Left lung (tissue), 10 donors: Measurements from ENCODE around the gene PIH1D2. TPM values are rescaled to one million over a fixed set of nuclear protein-coding genes. Genes with fewer than 3 reads are reported as not detected.
"Not testable (repeated sequence)": the region's sequence is repeated elsewhere in the genome, so short reads cannot be mapped to it uniquely, and the experiment has no call there.

Experiments
- ATAC-seq: fragments of 200-7000 bp; cut with Tn5 transposase; one replicate; pipeline ENCODE4 v1.9.1; 2020; ENCODE audit warnings: moderate library complexity
- DNase-seq, 4 donors: peaks; one replicate each; pipeline ENCODE4 v3.0.0-alpha.2; 2013 to 2020
- H3K27ac ChIP-seq, 2 donors: fragments of 200-600 bp; sonication (generic) in 1 of 2; one replicate each; pipeline versions ENCODE4 v1.5.0 to v1.8.0; 2020 to 2021
- H3K27me3 ChIP-seq, 2 donors: fragments of 200-600 bp; sonication (generic) in 1 of 2; one replicate each; pipeline versions ENCODE4 v1.5.0 to v1.8.0; 2020 to 2021
- H3K36me3 ChIP-seq, 2 donors: fragments of 200-600 bp; sonication (generic) in 1 of 2; one replicate each; pipeline versions ENCODE4 v1.5.0 to v1.8.0; 2020 to 2021
- H3K4me1 ChIP-seq, 2 donors: fragments of 200-600 bp; one replicate each; pipeline ENCODE4 v1.8.0; 2021
- H3K4me3 ChIP-seq, 2 donors: fragments of 200-600 bp; sonication (generic) in 1 of 2; one replicate each; pipeline versions ENCODE4 v1.5.0 to v1.8.0; 2020 to 2021; ENCODE audit warnings: mild to moderate bottlenecking in 1 of 2
- H3K9me3 ChIP-seq, 2 donors: fragments of 200-600 bp; sonication (generic) in 1 of 2; one replicate each; pipeline versions ENCODE4 v1.5.0 to v1.8.0; 2020 to 2021
- intact Hi-C, 2 donors: fragments of 100-400 bp; cut with DNase I; formaldehyde crosslinking; loops; one replicate each; pipeline versions ENCODE4 v1.11.2 to v1.14.2; 2022
- polyA plus RNA-seq, 6 donors: library from polyadenylated mRNA; unstranded; fragments of 120-200 nt; gene quantifications; one replicate each; pipeline ENCODE4 v1.2.1, GENCODE V29; 2013; ENCODE audit not compliant: insufficient read length in 6 of 6
- total RNA-seq, 2 donors: library from RNA; stranded (reverse); fragmentation: NEBNext Ultra II Directional; extraction: Animal tissue kit (Norgen Biotek cat#: 25700); gene quantifications; one replicate each; pipeline ENCODE4 v1.2.1, GENCODE V29; 2021
- TF ChIP-seq, protein P1 (sequence below), 2 donors: fragments of 200-600 bp; sonication (generic) in 1 of 2; IDR thresholded peaks; one replicate each; pipeline versions ENCODE4 v1.5.0 to v1.8.0; 2021; ENCODE audit warnings: antibody characterized with exemption in 2 of 2
- donor health status: DM: no; HTN: yes; CAD: no.
- donor health status: DM: no; HTN: no; CAD: no.

The PIH1D2 gene
- total and polyA plus RNA-seq, 8 donors, result 2.7 to 9.3 (median 6.7) TPM

DNA sequence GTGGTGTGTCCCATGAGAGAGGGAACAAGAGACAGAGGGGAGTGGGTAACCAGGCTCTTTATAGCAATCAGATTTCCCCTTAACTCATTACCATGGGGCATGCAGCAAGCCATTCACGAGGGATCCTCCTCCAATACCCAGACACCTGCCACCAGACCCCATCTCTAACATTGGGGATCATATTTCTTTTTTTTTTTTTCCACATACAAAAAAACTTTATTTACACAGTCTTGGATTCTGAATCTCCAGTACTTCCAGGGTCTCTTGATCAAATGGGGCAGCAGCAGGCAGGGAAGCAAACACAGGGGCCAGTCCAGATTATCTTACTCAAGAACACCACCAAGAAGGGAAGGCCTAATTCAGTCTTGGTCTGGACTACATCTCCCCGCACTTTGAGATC, 44.4 kb downstream of the PIH1D2 start:
- TF ChIP-seq, protein P1, sequence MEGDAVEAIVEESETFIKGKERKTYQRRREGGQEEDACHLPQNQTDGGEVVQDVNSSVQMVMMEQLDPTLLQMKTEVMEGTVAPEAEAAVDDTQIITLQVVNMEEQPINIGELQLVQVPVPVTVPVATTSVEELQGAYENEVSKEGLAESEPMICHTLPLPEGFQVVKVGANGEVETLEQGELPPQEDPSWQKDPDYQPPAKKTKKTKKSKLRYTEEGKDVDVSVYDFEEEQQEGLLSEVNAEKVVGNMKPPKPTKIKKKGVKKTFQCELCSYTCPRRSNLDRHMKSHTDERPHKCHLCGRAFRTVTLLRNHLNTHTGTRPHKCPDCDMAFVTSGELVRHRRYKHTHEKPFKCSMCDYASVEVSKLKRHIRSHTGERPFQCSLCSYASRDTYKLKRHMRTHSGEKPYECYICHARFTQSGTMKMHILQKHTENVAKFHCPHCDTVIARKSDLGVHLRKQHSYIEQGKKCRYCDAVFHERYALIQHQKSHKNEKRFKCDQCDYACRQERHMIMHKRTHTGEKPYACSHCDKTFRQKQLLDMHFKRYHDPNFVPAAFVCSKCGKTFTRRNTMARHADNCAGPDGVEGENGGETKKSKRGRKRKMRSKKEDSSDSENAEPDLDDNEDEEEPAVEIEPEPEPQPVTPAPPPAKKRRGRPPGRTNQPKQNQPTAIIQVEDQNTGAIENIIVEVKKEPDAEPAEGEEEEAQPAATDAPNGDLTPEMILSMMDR (IDR thresholded peaks at IDR 0.05), result no peak
- no peaks in the 10 kb centered on the region for H3K9me3 ChIP-seq
- H3K27ac ChIP-seq, result no peak overlapping the region
- ATAC-seq (no peak), DNase-seq (no peak)
- no peaks in the 10 kb centered on the region for H3K27me3 ChIP-seq
- H3K4me3 ChIP-seq, result no peak overlapping the region
- intact Hi-C loops, result no loop called here
- H3K4me1 ChIP-seq, result peaks cover 0 to 7% of the 10 kb centered on the region in 2 donors
- peaks cover 0 to 61% of the 10 kb centered on the region in 2 donors for H3K36me3 ChIP-seq

DNA sequence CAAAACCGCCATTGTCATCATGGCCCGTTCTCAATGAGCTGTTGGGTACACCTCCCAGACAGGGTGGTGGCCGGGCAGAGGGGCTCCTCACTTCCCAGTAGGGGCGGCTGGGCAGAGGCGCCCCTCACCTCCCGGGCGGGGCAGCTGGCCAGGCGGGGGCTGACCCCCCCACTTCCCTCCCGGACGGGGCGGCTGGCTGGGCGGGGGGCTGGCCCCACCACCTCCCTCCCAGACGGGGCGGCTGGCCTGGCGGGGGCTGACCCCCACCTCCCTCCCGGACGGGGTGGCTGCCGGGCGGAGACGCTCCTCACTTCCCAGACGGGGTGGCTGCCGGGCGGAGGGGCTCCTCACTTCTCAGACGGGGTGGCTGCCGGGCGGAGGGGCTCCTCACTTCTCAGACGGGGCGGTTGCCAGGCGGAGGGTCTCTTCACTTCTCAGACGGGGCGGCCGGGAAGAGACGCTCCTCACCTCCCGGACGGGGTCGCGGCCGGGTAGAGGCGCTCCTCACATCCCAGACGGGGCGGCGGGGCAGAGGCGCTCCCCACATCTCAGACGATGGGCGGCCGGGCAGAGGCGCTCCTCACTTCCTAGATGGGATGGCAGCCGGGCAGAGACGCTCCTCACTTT, 46.9 kb downstream of the PIH1D2 start:
- intact Hi-C loops, H3K9me3 ChIP-seq, H3K27me3 ChIP-seq, H3K27ac ChIP-seq, DNase-seq, H3K4me3 ChIP-seq, ATAC-seq: not testable (repeated sequence)
- peaks cover 0 to 16% of the 10 kb centered on the region in 2 donors for H3K4me1 ChIP-seq
- H3K36me3 ChIP-seq, result peaks cover 0 to 35% of the 10 kb centered on the region in 2 donors

DNA sequence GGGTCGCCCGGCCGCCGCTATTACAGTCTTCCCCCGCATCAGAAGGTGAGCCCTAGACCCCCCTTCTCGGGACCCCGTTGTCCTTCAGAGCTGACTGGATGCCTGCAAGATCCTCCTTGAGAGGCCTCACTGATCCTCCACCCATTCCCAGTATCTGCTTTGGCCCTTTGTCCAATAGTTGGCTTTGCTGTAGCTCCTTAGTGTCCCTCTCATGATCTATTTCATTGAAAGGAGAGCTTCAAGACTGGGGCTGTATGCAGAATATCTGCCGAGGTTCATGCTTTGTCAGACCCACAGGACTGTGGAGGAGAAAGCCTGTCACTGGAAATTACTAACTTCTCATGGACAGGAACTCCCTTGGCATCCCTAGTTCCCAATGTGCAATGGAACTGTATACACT, 48.1 kb downstream of the PIH1D2 start:
- Histone ChIP-seq H3K4me1 (peaks cover 0 to 16% of the 10 kb centered on the region in 2 donors), H3K27ac (peak overlapping the region; percentile 89 to 90), H3K9me3 (no peaks in the 10 kb centered on the region), H3K4me3 (peak overlapping the region; percentile 64 to 69), H3K27me3 (no peaks in the 10 kb centered on the region), H3K36me3 (peaks cover 0 to 26% of the 10 kb centered on the region in 2 donors)
- TF ChIP-seq, protein P1 (IDR thresholded peaks at IDR 0.05), result no peak
- DNase-seq (peak in 1 of 4 donors; percentile 3), ATAC-seq (peak; percentile 26)
- intact Hi-C loops, result no loop called here

DNA sequence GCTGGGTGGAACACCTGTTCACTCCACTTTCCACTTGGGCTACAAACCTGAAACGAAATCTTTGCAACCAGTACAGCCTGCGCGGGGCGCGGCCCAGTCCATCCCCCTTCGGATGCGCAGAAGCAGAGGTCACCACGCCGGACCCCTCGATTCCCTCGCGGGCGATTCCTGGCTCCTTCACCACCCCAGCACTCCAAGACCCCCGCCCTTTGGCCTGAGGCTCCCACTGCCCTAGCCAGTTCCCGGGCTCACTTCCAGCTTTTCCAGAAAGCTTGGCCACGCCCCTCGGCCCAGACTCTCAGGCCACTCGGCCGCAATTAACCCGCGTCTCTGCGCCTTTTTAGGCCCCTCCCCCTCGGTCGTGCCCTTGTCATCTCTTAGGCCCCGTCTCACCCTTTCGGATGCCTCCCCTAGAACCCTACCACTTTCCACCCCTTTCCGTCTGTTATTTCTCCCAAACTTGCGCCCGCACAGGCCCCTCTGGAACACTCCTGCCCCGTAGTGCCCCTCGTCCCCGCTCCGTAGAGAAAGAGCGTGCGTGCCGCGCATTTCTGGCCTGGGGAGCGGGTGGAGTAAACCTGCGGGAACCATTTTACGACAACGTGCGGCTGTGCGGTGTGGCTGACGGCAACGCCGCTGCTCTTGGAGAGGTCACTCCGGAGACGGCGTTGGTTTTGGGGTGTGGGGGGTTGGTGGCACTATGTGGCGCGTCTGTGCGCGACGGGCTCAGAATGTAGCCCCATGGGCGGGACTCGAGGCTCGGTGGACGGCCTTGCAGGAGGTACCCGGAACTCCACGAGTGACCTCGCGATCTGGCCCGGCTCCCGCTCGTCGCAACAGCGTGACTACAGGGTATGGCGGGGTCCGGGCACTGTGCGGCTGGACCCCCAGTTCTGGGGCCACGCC, 48.8 kb downstream of the PIH1D2 start, which contains the start of gene DLAT:
Gene DLAT (plus strand): TSS at position 636 of the 906 bp plus-strand sequence. CDS start 65 bp downstream, at position 701.
- peak; percentile 94 for ATAC-seq
- intact Hi-C loops, result no loop called here
- TF ChIP-seq, protein P1 (IDR thresholded peaks at IDR 0.05), result no peak

DNA sequence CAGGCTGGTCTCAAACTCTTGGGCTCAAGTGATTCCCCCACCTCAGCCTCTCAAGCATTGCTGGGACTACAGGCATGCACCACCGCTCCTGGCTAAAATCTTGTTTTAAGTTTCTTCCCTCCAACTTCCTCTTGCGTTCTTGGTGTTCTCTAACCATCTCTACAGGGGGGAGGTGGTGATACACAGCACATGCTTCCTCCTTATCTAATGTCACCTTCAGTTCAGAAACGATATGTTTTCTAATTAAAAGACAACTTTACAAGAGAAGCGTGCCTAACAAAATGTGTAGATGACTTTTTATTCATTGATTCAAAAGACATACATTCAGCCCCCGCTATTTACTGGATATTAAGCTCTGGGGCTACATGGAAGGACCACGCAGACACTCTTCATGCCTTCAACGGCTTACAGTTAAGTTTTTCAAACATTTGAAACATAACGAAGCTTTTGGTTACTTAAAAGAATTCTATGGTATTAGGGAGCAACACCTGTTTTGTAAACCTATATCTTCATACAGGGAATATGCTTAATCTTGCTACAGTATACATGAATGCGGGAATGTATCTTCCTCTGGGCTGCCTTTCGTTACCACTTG, 49.5 kb downstream of the PIH1D2 start:
- Histone ChIP-seq H3K4me3 (peak overlapping the region; percentile 64 to 69), H3K4me1 (peaks cover 0 to 16% of the 10 kb centered on the region in 2 donors), H3K27ac (peak overlapping the region; percentile 89 to 90), H3K36me3 (peaks cover 0 to 12% of the 10 kb centered on the region in 2 donors), H3K27me3 (no peaks in the 10 kb centered on the region), H3K9me3 (no peaks in the 10 kb centered on the region)
- peak; percentile 9 for ATAC-seq
- intact Hi-C loops, result no loop called here
- TF ChIP-seq, protein P1 (IDR thresholded peaks at IDR 0.05), result no peak
- no peak for DNase-seq

More for the DNA sequence above, 48.8 kb downstream of the PIH1D2 start, which contains the start of gene DLAT:
- peak; percentile 81 to 94 (median 88) for DNase-seq
- H3K4me3 ChIP-seq, result peak within 1 kb of the TSS; percentile 64 to 69
- H3K27ac ChIP-seq, result peak within 1 kb of the TSS; percentile 89 to 90
- no peaks in the 10 kb centered on the region for H3K9me3 ChIP-seq
- H3K36me3 ChIP-seq, result peaks cover 0 to 19% of the 10 kb centered on the region in 2 donors
- H3K27me3 ChIP-seq, result no peaks in the 10 kb centered on the region
- peaks cover 0 to 16% of the 10 kb centered on the region in 2 donors for H3K4me1 ChIP-seq
